GM12865 (cell line): ENCODE results near the gene CHMP4B.
"Not testable (repeated sequence)": the region's sequence is repeated elsewhere in the genome, so short reads cannot be mapped to it uniquely, and the experiment has no call there.

Source experiments
- DNase-seq: peaks from one replicate; pipeline ENCODE4 v3.0.0; 2010; ENCODE audit warnings: low read depth
- H3K4me3 ChIP-seq: 2 replicates; pipeline ENCODE4 v1.5.1; 2011; ENCODE audit warnings: mild to moderate bottlenecking, low read depth, low read length, control low read depth
- TF ChIP-seq, protein P1 (sequence below): IDR thresholded peaks from 2 replicates; pipeline ENCODE4 v1.5.1; 2011; ENCODE audit warnings: low read length, control low read depth, low read depth, inconsistent platforms; ENCODE audit not compliant: insufficient read depth; ENCODE audit errors: missing control alignments

The CHMP4B gene

DNA sequence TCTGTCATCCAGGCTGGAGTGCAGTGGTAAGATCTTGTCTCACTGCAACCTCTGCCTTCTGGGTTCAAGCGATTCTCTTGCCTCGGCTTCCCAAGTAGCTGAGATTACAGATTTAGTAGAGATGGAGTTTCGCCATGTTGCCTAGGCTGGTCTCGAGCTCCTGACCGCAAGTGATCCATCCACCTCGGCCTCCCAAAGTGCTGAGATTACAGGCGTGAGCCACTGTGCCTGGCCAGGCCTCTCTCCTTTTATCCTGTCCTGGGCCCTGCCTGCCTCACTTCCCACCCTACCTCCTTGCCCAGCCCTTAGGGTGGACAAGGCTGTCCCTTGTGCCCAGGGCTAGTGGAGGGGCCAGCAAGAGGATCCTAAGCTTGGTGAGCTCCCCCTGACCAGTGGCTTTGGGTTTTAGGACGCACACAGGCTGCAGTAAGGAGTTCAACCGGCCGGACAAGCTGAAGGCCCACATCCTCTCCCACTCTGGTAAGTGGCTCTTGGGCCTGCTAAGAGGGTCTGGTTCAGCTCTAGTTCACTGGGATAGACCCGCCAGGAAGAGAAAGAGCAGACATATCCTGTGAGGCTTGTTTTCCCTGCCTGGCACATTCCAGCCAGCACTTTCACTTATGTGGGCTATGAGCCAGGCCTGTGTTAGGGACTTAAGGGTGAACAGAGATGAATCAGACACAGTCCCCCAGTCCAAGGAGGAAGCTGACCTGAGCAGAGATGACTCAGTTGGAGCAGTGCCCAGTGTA is 21.9 kb upstream of the CHMP4B start:
- DNase-seq: peak; percentile 36
- H3K4me3 ChIP-seq: no peak overlapping the region
- TF ChIP-seq, protein P1, sequence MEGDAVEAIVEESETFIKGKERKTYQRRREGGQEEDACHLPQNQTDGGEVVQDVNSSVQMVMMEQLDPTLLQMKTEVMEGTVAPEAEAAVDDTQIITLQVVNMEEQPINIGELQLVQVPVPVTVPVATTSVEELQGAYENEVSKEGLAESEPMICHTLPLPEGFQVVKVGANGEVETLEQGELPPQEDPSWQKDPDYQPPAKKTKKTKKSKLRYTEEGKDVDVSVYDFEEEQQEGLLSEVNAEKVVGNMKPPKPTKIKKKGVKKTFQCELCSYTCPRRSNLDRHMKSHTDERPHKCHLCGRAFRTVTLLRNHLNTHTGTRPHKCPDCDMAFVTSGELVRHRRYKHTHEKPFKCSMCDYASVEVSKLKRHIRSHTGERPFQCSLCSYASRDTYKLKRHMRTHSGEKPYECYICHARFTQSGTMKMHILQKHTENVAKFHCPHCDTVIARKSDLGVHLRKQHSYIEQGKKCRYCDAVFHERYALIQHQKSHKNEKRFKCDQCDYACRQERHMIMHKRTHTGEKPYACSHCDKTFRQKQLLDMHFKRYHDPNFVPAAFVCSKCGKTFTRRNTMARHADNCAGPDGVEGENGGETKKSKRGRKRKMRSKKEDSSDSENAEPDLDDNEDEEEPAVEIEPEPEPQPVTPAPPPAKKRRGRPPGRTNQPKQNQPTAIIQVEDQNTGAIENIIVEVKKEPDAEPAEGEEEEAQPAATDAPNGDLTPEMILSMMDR: no peak

DNA sequence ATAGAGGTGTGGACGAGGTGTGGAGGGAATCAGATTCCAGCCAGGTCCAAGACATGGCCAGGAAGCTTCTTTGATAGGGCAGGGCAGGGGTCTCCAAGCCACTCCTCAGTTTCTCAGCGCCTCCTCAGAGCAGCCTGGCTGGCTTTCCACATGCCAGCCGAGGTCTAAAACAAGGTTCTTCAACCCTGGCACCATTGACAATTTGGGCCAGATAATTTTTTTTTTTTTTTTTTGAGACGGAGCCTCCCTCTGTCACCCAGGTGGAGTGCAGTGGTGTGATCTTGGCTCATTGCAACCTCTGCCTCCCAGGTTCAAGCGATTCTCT is 21.3 kb upstream of the CHMP4B start:
- no peak for DNase-seq
- no peak overlapping the region for H3K4me3 ChIP-seq
- TF ChIP-seq, protein P1: no peak

DNA sequence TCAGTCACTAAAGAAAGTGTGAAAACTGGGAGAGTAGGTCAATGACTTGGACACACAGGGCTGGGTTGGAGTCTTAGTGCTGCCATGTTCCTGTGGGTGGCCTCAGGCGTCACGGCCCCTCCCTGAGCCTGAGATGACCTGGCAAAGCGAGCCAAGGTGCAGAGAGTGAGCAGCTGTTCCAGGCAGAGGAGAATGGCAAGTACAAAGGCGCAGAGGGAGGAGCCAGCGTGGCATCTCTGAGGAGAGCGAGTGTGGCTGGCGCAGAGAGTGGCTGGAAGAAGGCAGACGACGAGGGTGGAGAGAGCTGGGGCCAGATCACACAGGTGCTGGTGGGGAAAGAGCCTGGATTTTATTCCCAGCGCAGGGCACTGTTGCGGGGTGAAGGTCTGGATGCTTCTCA is 20.6 kb upstream of the CHMP4B start:
- TF ChIP-seq, protein P1: no peak
- no peak for DNase-seq
- H3K4me3 ChIP-seq: no peak overlapping the region

DNA sequence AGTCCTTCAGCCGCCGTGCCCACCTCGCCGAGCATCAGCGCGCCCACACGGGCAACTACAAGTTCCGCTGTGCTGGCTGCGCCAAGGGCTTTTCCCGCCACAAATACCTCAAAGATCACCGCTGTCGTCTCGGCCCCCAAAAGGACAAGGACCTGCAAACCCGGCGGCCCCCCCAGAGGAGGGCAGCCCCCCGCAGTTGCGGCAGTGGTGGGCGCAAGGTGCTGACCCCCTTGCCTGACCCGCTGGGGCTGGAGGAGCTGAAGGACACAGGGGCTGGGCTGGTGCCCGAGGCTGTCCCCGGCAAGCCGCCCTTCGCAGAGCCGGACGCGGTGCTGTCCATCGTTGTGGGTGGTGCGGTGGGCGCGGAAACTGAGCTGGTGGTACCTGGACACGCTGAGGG is 20.1 kb upstream of the CHMP4B start:
- H3K4me3 ChIP-seq: no peak overlapping the region
- DNase-seq: no peak
- TF ChIP-seq, protein P1: no peak

DNA sequence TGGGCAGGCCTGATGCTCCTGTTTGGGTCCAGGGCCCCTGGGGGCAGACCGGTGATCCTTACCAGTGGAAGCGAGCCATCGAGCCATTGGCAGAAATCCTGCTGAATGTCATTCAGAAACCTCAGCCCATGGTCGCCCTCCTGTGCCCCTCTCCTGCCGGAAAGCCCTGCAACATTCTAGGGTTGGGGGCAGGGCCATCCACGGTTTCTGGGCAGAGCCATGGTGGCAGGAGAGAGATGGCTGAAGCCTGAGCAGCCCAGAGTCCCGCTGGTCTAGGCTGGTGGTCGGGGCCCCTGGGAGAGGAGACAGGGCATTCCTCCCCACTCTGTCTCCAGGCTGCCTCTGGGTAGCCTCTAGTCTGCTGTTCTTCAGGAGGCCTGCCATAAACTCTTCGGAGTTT is 19.6 kb upstream of the CHMP4B start:
- no peak for DNase-seq
- TF ChIP-seq, protein P1: no peak
- H3K4me3 ChIP-seq: no peak overlapping the region

DNA sequence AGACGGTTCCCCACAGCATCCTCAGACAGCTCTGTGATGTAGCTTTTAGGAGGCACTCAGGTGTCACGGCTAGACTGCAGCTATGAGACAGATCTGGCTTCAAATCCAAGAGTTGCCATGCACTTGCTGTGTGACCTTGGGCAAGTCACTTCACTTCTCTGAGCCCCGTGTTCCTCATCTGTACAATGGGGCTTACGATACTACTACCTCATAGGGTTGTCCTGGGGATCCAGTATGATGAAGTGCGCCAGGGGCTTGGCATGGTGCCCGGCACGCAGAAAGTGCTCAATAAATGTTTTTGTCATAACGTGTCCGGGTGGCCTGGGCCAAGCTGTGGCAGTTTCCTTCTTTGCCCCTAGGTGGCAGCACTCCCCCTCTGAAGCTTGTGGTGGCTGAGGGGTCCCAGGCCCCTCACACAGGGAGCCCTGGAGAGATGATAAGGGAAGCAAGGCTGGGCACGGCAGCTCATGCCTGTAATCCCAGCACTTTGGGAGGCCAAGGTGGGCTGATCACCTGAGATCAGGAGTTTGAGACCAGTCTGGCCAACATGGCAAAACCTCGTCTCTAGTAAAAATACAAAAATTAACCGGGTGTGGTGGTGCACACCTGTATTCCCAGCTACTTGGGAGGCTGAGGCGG is 19.1 kb upstream of the CHMP4B start:
- no peak overlapping the region for H3K4me3 ChIP-seq
- peak; percentile 55 for DNase-seq
- TF ChIP-seq, protein P1: peak; percentile 76

DNA sequence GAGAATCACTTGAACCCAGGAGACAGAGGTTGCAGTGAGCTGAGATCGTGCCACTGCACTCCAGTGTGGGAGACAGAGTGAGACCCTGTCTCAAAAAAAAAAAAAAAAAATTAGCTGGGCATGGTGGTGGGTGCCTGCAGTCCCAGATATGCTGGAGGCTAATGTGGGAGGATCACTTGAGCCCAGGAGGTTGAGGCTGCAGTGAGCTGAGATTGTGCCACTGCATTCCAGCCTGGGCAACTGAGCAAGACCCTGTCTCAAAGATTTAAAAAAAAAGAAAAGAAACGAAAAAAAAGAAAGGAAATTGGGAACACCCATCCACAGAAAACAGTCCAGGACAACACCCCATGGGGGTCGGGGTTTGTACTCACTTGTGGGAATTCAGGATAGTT is 18.6 kb upstream of the CHMP4B start:
- DNase-seq, H3K4me3 ChIP-seq: not testable (repeated sequence)
